ENCODE data around the gene TMEM132E. TPM values are rescaled to one million over a fixed set of nuclear protein-coding genes. Genes with fewer than 3 reads are reported as not detected.

Gene TMEM132E
- total and polyA plus RNA-seq, 2 of the 8 experiments (the other 6 are each of a cell fraction or from before 2014, with no cell fraction given), result 0.45 to 0.60 TPM

GRCh38 chr17:34530918-34531317 lies 48.5 kb upstream of the TMEM132E start:
- H3K18ac ChIP-seq (ENCODE audit: extremely low read depth, low read length), result no peak overlapping the region
- no peak overlapping the region for H3K4ac ChIP-seq (replicated peaks; ENCODE audit: insufficient read length, low read depth, low read length)
- no peaks in the 10 kb centered on the region; a peak in 1 of 7 replicates for H3K27me3 ChIP-seq (replicated peaks in 1 of 4; ENCODE audit: control insufficient read depth in 3 of 4, extremely low read depth in 1 of 4, insufficient read depth in 3 of 4, low read length in 3 of 4)
- H3K36me3 ChIP-seq (ENCODE audit: control insufficient read depth in 2 of 4, insufficient read depth in 4 of 4, low read length in 3 of 4), result no peaks in the 10 kb centered on the region
- no peak overlapping the region for H2AK5ac ChIP-seq (ENCODE audit: low read depth, low read length)
- H3K9me3 ChIP-seq (ENCODE audit: insufficient read depth in 2 of 2, low read depth in 1 of 2, low read length in 1 of 2), result no peaks in the 10 kb centered on the region
- H4K5ac ChIP-seq (ENCODE audit: insufficient read length, low read depth, low read length), result no peak overlapping the region
- TF ChIP-seq BRCA1 (IDR thresholded peaks at IDR 0.05; ENCODE audit: low read depth, low read length) (no peak), TEAD4 (IDR thresholded peaks at IDR 0.05; ENCODE audit: low read depth, low read length) (no peak), EP300 (IDR thresholded peaks at IDR 0.05; ENCODE audit: borderline replicate concordance in 1 of 2, low read depth in 2 of 2, low read length in 2 of 2) (no peak), PHF8 (conservative IDR thresholded peaks at IDR 0.05; ENCODE audit: low read depth, low read length) (no peak), CTCF (IDR thresholded peaks at IDR 0.05; ENCODE audit: control extremely low read depth in 1 of 3, insufficient read depth in 1 of 3, low read depth in 1 of 3, low read length in 3 of 3) (no peak)
- H3K23me2 ChIP-seq (ENCODE audit: low read depth, low read length), result no peaks in the 10 kb centered on the region
- H2AFZ ChIP-seq (ENCODE audit: low read length), result no peak overlapping the region
- WGBS, 2 experiments (ENCODE audit: extremely low coverage in 1 of 2, insufficient coverage in 1 of 2, insufficient read length in 1 of 2, insufficient replicate concordance in 2 of 2, low coverage in 1 of 2, low lambda C conversion rate in 2 of 2, missing lambda C conversion rate in 1 of 2), result 100% methylated on average over 3 of the region's 3 CpGs; no CpG with 5 or more reads in 1 of the 2 experiments
- H3K79me1 ChIP-seq (ENCODE audit: low read depth, low read length), result no peaks in the 10 kb centered on the region
- no peaks in the 10 kb centered on the region for H3K79me2 ChIP-seq (ENCODE audit: control insufficient read depth in 1 of 2, insufficient read depth in 2 of 2, low read length in 2 of 2)
- no peak overlapping the region for H2BK12ac ChIP-seq (ENCODE audit: low read depth, low read length)
- DNase-seq (ENCODE audit: low read depth in 1 of 2, low spot score in 2 of 2), result no peak
- H2BK20ac ChIP-seq (ENCODE audit: low read length), result no peak overlapping the region
- H3K9ac ChIP-seq (replicated peaks in 1 of 4; ENCODE audit: extremely low read depth in 1 of 4, low read depth in 3 of 4, low read length in 3 of 4), result no peak overlapping the region
- no peaks in the 10 kb centered on the region for H4K20me1 ChIP-seq (replicated peaks in 1 of 2; ENCODE audit: control insufficient read depth in 1 of 2, insufficient read depth in 2 of 2, low read length in 2 of 2)
- CTCF ChIA-PET (ENCODE audit: partially characterized antibody), result interaction anchor here (0.9 to 3.9 kb wide), 6 partner anchors 11 to 362 kb away, joined by 3 to 19 read pairs (median 4); no protein-coding TSS in a partner anchor
- H3K4me1 ChIP-seq (replicated peaks in 1 of 4; ENCODE audit: control insufficient read depth in 3 of 4, insufficient read depth in 4 of 4, low read length in 3 of 4), result peaks cover 0 to 3% (median 0%) of the 10 kb centered on the region in 4 experiments; a peak in 1 of 7 replicates
- no peak overlapping the region for H3K4me2 ChIP-seq (ENCODE audit: insufficient read depth in 1 of 2, low read depth in 2 of 2, low read length in 2 of 2)
- POLR2A ChIA-PET (ENCODE audit: partially characterized antibody), result no interaction called here
- no peak overlapping the region for H4K8ac ChIP-seq (ENCODE audit: extremely low read depth, insufficient read depth, low read length)
- FAIRE-seq, result no peak
- no peak overlapping the region for H3K27ac ChIP-seq (ENCODE audit: low read depth, low read length)
- H4K91ac ChIP-seq (replicated peaks; ENCODE audit: insufficient read length, low read length), result no peak overlapping the region
- H3K23ac ChIP-seq (ENCODE audit: insufficient read length), result no peak overlapping the region
- H2BK15ac ChIP-seq (ENCODE audit: low read length), result no peak overlapping the region
- H3K56ac ChIP-seq (replicated peaks; ENCODE audit: insufficient read length, low read depth, low read length), result no peak overlapping the region
- H3K4me3 ChIP-seq (ENCODE audit: extremely low read depth in 1 of 4, insufficient read depth in 2 of 4, low read depth in 3 of 4, low read length in 4 of 4), result no peak overlapping the region
- H3K14ac ChIP-seq (ENCODE audit: insufficient read length), result no peak overlapping the region
- no peak overlapping the region for H2BK5ac ChIP-seq (ENCODE audit: low read depth, low read length)
- no peak overlapping the region for H2BK120ac ChIP-seq (replicated peaks; ENCODE audit: low read depth, low read length)

Data from H1 (cell line).